ENCODE measurements around the gene TTN. TPM values are rescaled to one million over a fixed set of nuclear protein-coding genes. Genes with fewer than 3 reads are reported as not detected.

TTN gene
- total RNA-seq, 1 experiment from 2014 or later, result 0.05 TPM

GRCh38 chr2:178602901-178603300 lies 204.3 kb downstream of the TTN start:
- no peak overlapping the region for H3K9ac ChIP-seq (ENCODE audit: low read length)
- no peaks in the 10 kb centered on the region for H4K20me1 ChIP-seq (ENCODE audit: insufficient read depth)
- TF ChIP-seq CEBPB (IDR thresholded peaks at IDR 0.05; ENCODE audit: low read depth) (no peak), ZFX (IDR thresholded peaks at IDR 0.05) (no peak)
- H3K4me2 ChIP-seq (ENCODE audit: low read length), result no peak overlapping the region
- no peaks in the 10 kb centered on the region for H3K9me2 ChIP-seq (ENCODE audit: insufficient read depth)
- no peaks in the 10 kb centered on the region for H3K36me3 ChIP-seq (ENCODE audit: control insufficient read depth in 1 of 2, insufficient read depth in 2 of 2, low read length in 2 of 2)
- no peaks in the 10 kb centered on the region for H3K9me3 ChIP-seq (ENCODE audit: control insufficient read depth in 1 of 2, insufficient read depth in 1 of 2, low read depth in 1 of 2, low read length in 2 of 2)
- H3K4me1 ChIP-seq (ENCODE audit: control insufficient read depth in 1 of 2, insufficient read depth in 2 of 2, low read length in 2 of 2), result no peaks in the 10 kb centered on the region
- ChIA-PET RAD21 (ENCODE audit: low non-redundant PET in 1 of 2, low total read pairs in 2 of 2, uncharacterized antibody in 2 of 2, unreplicated experiment in 2 of 2) (no interaction called here), POLR2A (no interaction called here), CTCF (interaction anchor here (1.0 kb wide), 1 partner anchor 98 kb away, joined by 4 read pairs; no protein-coding TSS in a partner anchor)
- intact Hi-C loops (cut with micrococcal nuclease), result no loop called here
- H2AFZ ChIP-seq (ENCODE audit: low read depth, low read length, poor library complexity, severe bottlenecking), result no peak overlapping the region
- no TSS peak for BruUV-seq (replicated peaks)
- ATAC-seq (no peak), DNase-seq (ENCODE audit: low read depth, low spot score) (no peak)
- H3K27me3 ChIP-seq (ENCODE audit: insufficient read depth, low read length), result no peaks in the 10 kb centered on the region
- no peaks in the 10 kb centered on the region for H3K79me2 ChIP-seq (ENCODE audit: insufficient read depth, low read length)
- H3K27ac ChIP-seq (ENCODE audit: low read depth, low read length), result no peak overlapping the region
- H3K4me3 ChIP-seq (replicated peaks in 1 of 2; ENCODE audit: low read depth in 1 of 2, low read length in 2 of 2), result no peak overlapping the region

GRCh38 chr2:178592655-178593054 lies 214.6 kb downstream of the TTN start:
- no peak overlapping the region for H3K27ac ChIP-seq (ENCODE audit: low read depth, low read length)

More at GRCh38 chr2:178592655-178593054, 214.6 kb downstream of the TTN start:
- H3K4me2 ChIP-seq (ENCODE audit: low read length), result no peak overlapping the region
- intact Hi-C loops (cut with micrococcal nuclease), result no loop called here
- CTCF ChIA-PET, result no interaction called here
- BruUV-seq (replicated peaks), result no TSS peak
- no peaks in the 10 kb centered on the region for H3K27me3 ChIP-seq (ENCODE audit: insufficient read depth, low read length)
- RAD21 ChIA-PET (ENCODE audit: low non-redundant PET in 1 of 2, low total read pairs in 2 of 2, uncharacterized antibody in 2 of 2, unreplicated experiment in 2 of 2), result no interaction called here
- H3K9me3 ChIP-seq (ENCODE audit: control insufficient read depth in 1 of 2, insufficient read depth in 1 of 2, low read depth in 1 of 2, low read length in 2 of 2), result no peaks in the 10 kb centered on the region
- POLR2A ChIA-PET, result no interaction called here
- no peaks in the 10 kb centered on the region for H3K79me2 ChIP-seq (ENCODE audit: insufficient read depth, low read length)
- no peaks in the 10 kb centered on the region for H4K20me1 ChIP-seq (ENCODE audit: insufficient read depth)
- no peaks in the 10 kb centered on the region for H3K36me3 ChIP-seq (ENCODE audit: control insufficient read depth in 1 of 2, insufficient read depth in 2 of 2, low read length in 2 of 2)
- no peaks in the 10 kb centered on the region for H3K9me2 ChIP-seq (ENCODE audit: insufficient read depth)
- H3K9ac ChIP-seq (ENCODE audit: low read length), result no peak overlapping the region
- DNase-seq (ENCODE audit: low read depth, low spot score), result no peak
- TF ChIP-seq, protein P1, sequence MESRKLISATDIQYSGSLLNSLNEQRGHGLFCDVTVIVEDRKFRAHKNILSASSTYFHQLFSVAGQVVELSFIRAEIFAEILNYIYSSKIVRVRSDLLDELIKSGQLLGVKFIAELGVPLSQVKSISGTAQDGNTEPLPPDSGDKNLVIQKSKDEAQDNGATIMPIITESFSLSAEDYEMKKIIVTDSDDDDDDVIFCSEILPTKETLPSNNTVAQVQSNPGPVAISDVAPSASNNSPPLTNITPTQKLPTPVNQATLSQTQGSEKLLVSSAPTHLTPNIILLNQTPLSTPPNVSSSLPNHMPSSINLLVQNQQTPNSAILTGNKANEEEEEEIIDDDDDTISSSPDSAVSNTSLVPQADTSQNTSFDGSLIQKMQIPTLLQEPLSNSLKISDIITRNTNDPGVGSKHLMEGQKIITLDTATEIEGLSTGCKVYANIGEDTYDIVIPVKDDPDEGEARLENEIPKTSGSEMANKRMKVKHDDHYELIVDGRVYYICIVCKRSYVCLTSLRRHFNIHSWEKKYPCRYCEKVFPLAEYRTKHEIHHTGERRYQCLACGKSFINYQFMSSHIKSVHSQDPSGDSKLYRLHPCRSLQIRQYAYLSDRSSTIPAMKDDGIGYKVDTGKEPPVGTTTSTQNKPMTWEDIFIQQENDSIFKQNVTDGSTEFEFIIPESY (IDR thresholded peaks at IDR 0.05; ENCODE audit: extremely low read depth, insufficient replicate concordance, low read length), result no peak
- TF ChIP-seq SP1 (IDR thresholded peaks at IDR 0.05; ENCODE audit: low read depth) (no peak), EZH2phosphoT487 (IDR thresholded peaks at IDR 0.05; ENCODE audit: borderline replicate concordance) (no peak), POLR2A (IDR thresholded peaks at IDR 0.05; ENCODE audit: borderline replicate concordance, extremely low read depth, insufficient read depth, insufficient read length) (no peak), JUND (IDR thresholded peaks at IDR 0.05) (no peak), REST (IDR thresholded peaks at IDR 0.05; ENCODE audit: low read depth) (no peak), EGR1 (IDR thresholded peaks at IDR 0.05; ENCODE audit: low read depth) (no peak), ZFX (IDR thresholded peaks at IDR 0.05) (no peak), POLR2AphosphoS5 (IDR thresholded peaks at IDR 0.05; ENCODE audit: low read depth, low read length) (no peak), YY1 (IDR thresholded peaks at IDR 0.05; ENCODE audit: extremely low read depth, insufficient replicate concordance, low read depth, low read length) (no peak), TCF7L2 (IDR thresholded peaks at IDR 0.05; ENCODE audit: borderline replicate concordance, extremely low read depth, insufficient read depth, insufficient read length) (no peak)
- TF ChIP-seq, protein P2, sequence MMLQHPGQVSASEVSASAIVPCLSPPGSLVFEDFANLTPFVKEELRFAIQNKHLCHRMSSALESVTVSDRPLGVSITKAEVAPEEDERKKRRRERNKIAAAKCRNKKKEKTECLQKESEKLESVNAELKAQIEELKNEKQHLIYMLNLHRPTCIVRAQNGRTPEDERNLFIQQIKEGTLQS (IDR thresholded peaks at IDR 0.05), result no peak
- TF ChIP-seq, protein P3, sequence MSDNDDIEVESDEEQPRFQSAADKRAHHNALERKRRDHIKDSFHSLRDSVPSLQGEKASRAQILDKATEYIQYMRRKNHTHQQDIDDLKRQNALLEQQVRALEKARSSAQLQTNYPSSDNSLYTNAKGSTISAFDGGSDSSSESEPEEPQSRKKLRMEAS (IDR thresholded peaks at IDR 0.05), result no peak
- no peak overlapping the region for H3K4me3 ChIP-seq (replicated peaks in 1 of 2; ENCODE audit: low read depth in 1 of 2, low read length in 2 of 2)
- H2AFZ ChIP-seq (ENCODE audit: low read depth, low read length, poor library complexity, severe bottlenecking), result no peak overlapping the region
- H3K4me1 ChIP-seq (ENCODE audit: control insufficient read depth in 1 of 2, insufficient read depth in 2 of 2, low read length in 2 of 2), result no peaks in the 10 kb centered on the region
- no peak for ATAC-seq

All from HCT116 (cell line).